Omental fat pad (tissue), 4 donors: ENCODE measurements around the gene SLC1A4. TPM values are rescaled to one million over a fixed set of nuclear protein-coding genes. Genes with fewer than 3 reads are reported as not detected.

ENCODE experiments used
- ATAC-seq: fragments of 150-250 bp; one replicate; pipeline ENCODE4 v1.9.1; 2016; ENCODE audit warnings: mild to moderate bottlenecking, moderate library complexity; ENCODE audit not compliant: low FRiP score
- DNase-seq: peaks from one replicate; pipeline ENCODE4 v3.0.0-alpha.2; 2019; ENCODE audit warnings: low spot score
- total RNA-seq, 4 donors: library from RNA; depleted of rRNA; stranded (reverse); fragments of >200 nt; gene quantifications; one replicate each; pipeline ENCODE4 v1.1.0, GENCODE V29; 2016
- TF ChIP-seq, protein P1 (sequence below), 3 donors: fragments of 450-650 bp; IDR thresholded peaks; one replicate each; pipeline ENCODE4 v1.5.1; 2016 to 2017; ENCODE audit warnings: antibody characterized with exemption in 3 of 3, mild to moderate bottlenecking in 3 of 3, moderate library complexity in 2 of 3

Gene SLC1A4
- total RNA-seq, 4 donors from 2014 or later: 6.5 to 14.4 (median 7.0) TPM

GRCh38 chr2:65024149-65024829, 35.1 kb downstream of the SLC1A4 start:
- DNase-seq (no peak), ATAC-seq (no peak)
- TF ChIP-seq, protein P1, sequence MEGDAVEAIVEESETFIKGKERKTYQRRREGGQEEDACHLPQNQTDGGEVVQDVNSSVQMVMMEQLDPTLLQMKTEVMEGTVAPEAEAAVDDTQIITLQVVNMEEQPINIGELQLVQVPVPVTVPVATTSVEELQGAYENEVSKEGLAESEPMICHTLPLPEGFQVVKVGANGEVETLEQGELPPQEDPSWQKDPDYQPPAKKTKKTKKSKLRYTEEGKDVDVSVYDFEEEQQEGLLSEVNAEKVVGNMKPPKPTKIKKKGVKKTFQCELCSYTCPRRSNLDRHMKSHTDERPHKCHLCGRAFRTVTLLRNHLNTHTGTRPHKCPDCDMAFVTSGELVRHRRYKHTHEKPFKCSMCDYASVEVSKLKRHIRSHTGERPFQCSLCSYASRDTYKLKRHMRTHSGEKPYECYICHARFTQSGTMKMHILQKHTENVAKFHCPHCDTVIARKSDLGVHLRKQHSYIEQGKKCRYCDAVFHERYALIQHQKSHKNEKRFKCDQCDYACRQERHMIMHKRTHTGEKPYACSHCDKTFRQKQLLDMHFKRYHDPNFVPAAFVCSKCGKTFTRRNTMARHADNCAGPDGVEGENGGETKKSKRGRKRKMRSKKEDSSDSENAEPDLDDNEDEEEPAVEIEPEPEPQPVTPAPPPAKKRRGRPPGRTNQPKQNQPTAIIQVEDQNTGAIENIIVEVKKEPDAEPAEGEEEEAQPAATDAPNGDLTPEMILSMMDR (IDR thresholded peaks at IDR 0.05): no peak

- ATAC-seq: no peak
- DNase-seq: no peak
- TF ChIP-seq, protein P1 (IDR thresholded peaks at IDR 0.05): no peak
These were observed 36.4 kb downstream of the SLC1A4 start for GRCh38 chr2:65025453-65026123.

DNA sequence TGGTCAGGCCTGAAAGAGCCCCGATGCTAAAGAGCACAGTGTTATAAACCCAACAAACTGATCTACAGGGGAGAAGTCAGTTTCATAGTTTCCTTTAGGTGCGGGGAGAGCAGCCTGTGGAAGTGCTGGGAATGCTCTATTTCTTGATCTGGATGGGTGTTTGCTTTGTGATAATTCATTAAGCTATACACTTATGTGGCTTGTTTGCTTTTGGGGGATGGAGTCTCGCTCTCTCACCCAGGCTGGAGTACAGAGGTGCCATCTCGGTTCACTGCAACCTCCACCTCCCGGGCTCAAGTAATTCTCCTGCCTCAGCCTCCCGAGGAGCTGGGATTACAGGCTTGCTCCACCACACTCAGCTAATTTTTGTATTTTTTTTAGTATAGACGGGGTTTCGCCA, 37.0 kb downstream of the SLC1A4 start:
- TF ChIP-seq, protein P1 (IDR thresholded peaks at IDR 0.05): no peak
- DNase-seq (no peak), ATAC-seq (no peak)

- ATAC-seq (no peak), DNase-seq (no peak)
- TF ChIP-seq, protein P1 (IDR thresholded peaks at IDR 0.05): no peak
These were observed 37.7 kb downstream of the SLC1A4 start for GRCh38 chr2:65026704-65027464.

GRCh38 chr2:65027616-65028244, 38.5 kb downstream of the SLC1A4 start:
- TF ChIP-seq, protein P1 (IDR thresholded peaks at IDR 0.05): no peak
- ATAC-seq (no peak), DNase-seq (no peak)

DNA sequence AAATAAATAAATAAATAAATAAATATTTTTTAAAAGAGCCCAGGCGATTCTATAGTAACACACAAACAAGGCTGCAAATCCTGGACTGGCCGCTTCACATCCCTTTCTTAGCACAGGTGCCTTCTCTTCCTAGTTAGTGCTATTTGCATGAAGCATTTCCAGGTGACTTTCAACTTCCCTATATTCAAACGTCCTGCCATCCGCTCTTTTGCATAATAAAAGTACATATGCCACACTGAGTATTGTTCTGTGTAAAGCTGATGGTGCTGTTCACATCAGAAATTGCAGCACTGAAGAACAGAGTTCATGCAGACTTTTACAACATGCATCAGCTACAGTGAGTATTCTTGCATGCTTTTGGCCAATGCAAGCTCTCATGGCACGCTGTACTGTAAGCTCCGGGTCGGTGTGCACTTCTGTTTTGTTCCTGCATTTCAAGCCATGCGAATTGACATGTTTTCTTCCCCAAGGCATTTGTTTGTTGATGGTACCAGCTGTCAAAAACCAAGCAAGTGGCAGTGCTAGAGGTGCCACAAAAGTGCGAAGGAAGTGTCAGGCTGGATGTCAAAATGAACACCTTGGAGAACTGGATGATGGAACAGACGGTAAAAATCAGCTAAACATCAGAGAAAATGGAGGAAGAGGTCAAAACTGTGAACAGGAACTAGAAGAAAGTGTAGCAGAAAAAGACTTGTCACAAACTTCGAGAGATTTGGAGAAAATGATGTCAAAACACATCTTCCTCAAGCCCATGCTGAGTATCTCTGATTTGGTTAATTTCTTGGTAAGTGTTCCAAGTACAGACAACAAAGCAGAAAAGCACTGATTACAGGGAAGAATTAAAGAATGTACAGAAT, 41.5 kb downstream of the SLC1A4 start:
- TF ChIP-seq, protein P1 (IDR thresholded peaks at IDR 0.05): no peak
- ATAC-seq (no peak), DNase-seq (no peak)
